GM20431 (cell line): Measurements from ENCODE around the gene RNF39.

Experiments used
- in situ Hi-C: fragments of 300-500 bp; cut with MseI, MboI; formaldehyde crosslinking; loops from one replicate; pipeline ENCODE4 v1.15.0; 2020; ENCODE audit warnings: low sequenced_read_pairs; ENCODE audit not compliant: unreplicated experiment

The RNF39 gene

GRCh38 chr6:30022189-30022588, 53.4 kb downstream of the RNF39 start:
- in situ Hi-C loops = loop anchor here (25.0 kb wide), 1 partner anchor 285 kb away; no protein-coding TSS in a partner anchor

GRCh38 chr6:30020626-30021025, 54.9 kb downstream of the RNF39 start:
- in situ Hi-C loops = loop anchor here (25.0 kb wide), 1 partner anchor 283 kb away; no protein-coding TSS in a partner anchor
